Measurements from ENCODE around the gene MRM2.
A peak's percentile ranks its signal among the peaks of the same experiment; 100 is the strongest.

MRM2 gene

GRCh38 chr7:2283074-2283473 lies 41.1 kb upstream of the MRM2 start:
- Histone ChIP-seq H3K4me3 (no peak overlapping the region), H3K27ac (no peak overlapping the region)
- TF ChIP-seq, protein P1, sequence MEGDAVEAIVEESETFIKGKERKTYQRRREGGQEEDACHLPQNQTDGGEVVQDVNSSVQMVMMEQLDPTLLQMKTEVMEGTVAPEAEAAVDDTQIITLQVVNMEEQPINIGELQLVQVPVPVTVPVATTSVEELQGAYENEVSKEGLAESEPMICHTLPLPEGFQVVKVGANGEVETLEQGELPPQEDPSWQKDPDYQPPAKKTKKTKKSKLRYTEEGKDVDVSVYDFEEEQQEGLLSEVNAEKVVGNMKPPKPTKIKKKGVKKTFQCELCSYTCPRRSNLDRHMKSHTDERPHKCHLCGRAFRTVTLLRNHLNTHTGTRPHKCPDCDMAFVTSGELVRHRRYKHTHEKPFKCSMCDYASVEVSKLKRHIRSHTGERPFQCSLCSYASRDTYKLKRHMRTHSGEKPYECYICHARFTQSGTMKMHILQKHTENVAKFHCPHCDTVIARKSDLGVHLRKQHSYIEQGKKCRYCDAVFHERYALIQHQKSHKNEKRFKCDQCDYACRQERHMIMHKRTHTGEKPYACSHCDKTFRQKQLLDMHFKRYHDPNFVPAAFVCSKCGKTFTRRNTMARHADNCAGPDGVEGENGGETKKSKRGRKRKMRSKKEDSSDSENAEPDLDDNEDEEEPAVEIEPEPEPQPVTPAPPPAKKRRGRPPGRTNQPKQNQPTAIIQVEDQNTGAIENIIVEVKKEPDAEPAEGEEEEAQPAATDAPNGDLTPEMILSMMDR (IDR thresholded peaks at IDR 0.05), result no peak
- no peak for DNase-seq (ENCODE audit: low spot score)

DNA sequence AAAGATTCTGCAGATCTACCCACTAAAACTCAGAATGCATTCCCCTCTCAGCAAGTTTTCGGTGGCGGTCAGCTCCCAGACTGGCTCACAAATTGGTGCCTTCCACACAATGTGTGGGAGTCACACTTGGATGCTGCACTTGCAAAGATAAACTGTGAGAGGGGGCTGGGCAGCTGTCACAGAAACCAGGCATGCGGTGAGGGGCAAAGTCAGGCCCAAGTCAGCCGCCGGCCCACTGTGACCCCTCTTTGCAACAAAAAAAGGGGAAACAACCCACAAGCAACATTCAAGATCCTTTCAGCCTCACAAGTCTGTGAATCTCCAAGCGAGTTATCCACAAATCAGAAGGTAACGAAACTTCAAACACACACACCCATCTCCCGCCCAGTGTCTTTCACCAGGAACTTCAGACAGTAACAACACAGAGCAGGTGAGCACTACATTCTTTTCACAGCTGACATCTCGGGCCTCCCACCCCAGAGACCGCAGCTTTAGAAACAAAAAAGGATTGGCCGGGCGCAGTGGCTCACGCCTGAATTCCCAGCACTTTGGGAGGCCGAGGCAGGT lies 40.3 kb upstream of the MRM2 start:
- TF ChIP-seq, protein P1 (IDR thresholded peaks at IDR 0.05), result no peak
- Histone ChIP-seq H3K27ac (no peak overlapping the region), H3K4me3 (peak overlapping the region; percentile 42)
- DNase-seq (ENCODE audit: low spot score), result no peak

DNA sequence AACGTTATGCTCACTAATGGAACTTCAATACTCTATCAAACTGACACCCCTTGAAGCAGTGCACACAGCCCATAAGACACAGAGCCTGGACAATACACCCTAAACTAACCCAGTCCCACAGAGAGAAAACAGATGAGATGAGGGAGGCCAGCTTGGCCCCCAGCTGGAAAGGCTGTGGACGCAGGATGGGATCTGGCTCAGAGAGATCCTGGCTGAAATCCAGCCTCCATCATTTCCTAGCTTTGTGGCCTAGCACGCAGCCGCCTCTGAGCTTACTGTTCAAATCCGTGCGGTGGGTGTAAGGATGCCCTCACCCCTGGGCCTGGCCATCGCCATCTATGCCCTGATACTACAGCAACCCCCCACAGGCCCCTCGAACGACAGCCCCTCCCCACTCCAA lies 39.5 kb upstream of the MRM2 start:
- peak overlapping the region; percentile 42 for H3K4me3 ChIP-seq
- no peak for DNase-seq (ENCODE audit: low spot score)
- TF ChIP-seq, protein P1 (IDR thresholded peaks at IDR 0.05), result no peak

GRCh38 chr7:2280424-2280823 lies 38.4 kb upstream of the MRM2 start:
- H3K27ac ChIP-seq, result no peak overlapping the region
- H3K4me3 ChIP-seq, result no peak overlapping the region
- TF ChIP-seq, protein P1 (IDR thresholded peaks at IDR 0.05), result no peak
- DNase-seq (ENCODE audit: low spot score), result no peak

More for the DNA sequence above, 39.5 kb upstream of the MRM2 start:
- H3K27ac ChIP-seq, result no peak overlapping the region

- TF ChIP-seq, protein P1 (IDR thresholded peaks at IDR 0.05), result no peak
- Histone ChIP-seq H3K27ac (no peak overlapping the region), H3K4me3 (no peak overlapping the region)
- no peak for DNase-seq (ENCODE audit: low spot score)
Observed at GRCh38 chr7:2279896-2280295, 37.9 kb upstream of the MRM2 start.

DNA sequence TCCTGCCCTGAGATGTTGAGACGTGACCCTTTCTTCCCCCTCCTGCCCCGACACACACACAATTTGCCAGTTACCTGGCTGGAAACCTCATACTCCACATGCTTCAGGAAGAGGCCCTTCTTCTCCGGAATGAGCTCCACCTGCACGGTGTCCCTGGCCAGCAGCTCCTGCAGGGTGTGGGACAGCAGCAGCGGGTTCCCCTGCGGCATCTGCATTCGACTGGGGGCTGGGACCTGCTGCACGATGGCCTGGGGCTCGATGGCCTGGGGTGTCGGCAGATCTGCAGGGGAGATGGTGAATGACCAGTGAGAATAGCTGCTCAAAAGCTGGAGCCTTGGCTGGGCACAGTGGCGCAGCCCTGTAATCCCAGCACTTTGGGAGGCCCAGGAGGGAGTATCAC lies 36.0 kb upstream of the MRM2 start:
- no peak for DNase-seq (ENCODE audit: low spot score)
- Histone ChIP-seq H3K4me3 (no peak overlapping the region), H3K27ac (no peak overlapping the region)
- TF ChIP-seq, protein P1 (IDR thresholded peaks at IDR 0.05), result no peak

DNA sequence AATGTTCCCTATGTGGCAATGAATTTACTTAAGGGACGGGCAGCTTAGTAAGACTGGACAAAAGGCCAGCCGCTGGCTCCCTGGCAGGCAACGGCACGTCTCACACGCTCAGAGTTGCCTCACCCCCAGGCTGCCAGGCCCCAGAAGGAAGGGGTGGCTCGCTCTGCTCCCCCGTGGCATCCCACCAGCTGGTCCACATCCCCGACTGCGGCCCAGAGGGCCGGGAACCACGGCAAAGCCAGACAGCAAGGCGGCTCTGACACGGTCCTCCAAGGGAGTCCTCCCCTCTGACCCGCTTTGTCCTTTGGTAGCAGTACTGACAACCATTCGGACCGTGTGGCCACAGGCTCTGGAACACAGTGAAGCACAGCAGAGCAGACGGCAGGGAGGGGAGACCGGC lies 34.1 kb upstream of the MRM2 start:
- H3K4me3 ChIP-seq, result no peak overlapping the region
- no peak overlapping the region for H3K27ac ChIP-seq
- TF ChIP-seq, protein P1 (IDR thresholded peaks at IDR 0.05), result no peak
- no peak for DNase-seq (ENCODE audit: low spot score)

Data from coronary artery (tissue), 2 donors.